GM18907 (cell line): ENCODE measurements around the gene PCP2.

Experiments used
- ATAC-seq: cut with Tn5 transposase; IDR thresholded peaks from one replicate; pipeline ENCODE4 v1.9.1; 2021; ENCODE audit warnings: mild to moderate bottlenecking, moderate library complexity; ENCODE audit not compliant: unreplicated experiment

The PCP2 gene

DNA sequence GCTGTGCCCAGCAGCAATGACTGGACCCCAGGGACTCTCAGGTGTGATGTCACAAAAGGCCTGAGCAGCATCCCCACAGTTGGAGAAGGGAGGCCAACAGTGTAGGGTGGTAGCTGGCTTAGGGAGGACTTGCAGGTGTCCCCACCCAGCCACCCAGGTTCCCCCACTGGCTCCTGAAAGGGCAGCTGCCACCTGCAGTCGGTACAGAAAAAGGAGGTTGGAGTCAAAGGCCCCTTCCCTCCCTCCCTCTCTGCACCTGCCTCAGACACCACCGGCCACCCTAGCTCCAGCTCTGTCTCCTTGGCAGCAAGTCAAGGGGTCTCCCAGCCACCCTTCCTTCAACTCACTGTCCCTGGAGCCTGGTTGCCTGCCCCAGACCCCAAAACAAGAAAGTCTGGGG, at the start of gene PCP2:
Gene PCP2, minus strand, starts transcription at position 22 of the 400 bp plus-strand sequence. CDS start 262 bp downstream, outside the sequence.
- no peak for ATAC-seq

DNA sequence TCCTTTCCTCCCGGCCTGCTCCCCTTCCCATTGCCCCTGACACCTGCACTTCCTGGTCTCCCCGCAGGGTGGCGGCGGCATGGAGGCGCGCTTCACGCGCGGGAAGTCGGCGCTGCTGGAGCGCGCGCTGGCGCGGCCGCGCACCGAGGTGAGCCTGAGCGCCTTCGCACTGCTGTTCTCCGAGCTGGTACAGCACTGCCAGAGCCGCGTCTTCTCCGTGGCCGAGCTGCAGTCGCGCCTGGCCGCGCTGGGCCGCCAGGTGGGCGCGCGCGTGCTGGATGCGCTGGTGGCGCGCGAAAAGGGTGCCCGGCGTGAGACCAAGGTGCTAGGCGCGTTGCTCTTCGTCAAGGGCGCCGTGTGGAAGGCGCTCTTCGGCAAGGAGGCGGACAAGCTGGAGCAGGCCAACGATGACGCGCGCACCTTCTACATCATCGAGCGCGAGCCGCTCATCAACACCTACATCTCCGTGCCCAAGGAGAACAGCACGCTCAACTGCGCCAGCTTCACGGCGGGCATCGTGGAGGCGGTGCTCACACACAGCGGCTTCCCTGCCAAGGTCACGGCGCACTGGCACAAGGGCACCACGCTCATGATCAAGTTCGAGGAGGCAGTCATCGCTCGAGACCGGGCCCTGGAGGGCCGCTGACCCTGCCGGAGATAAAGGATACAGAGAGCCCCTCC, 48.8 kb upstream of the PCP2 start:
- no peak for ATAC-seq

DNA sequence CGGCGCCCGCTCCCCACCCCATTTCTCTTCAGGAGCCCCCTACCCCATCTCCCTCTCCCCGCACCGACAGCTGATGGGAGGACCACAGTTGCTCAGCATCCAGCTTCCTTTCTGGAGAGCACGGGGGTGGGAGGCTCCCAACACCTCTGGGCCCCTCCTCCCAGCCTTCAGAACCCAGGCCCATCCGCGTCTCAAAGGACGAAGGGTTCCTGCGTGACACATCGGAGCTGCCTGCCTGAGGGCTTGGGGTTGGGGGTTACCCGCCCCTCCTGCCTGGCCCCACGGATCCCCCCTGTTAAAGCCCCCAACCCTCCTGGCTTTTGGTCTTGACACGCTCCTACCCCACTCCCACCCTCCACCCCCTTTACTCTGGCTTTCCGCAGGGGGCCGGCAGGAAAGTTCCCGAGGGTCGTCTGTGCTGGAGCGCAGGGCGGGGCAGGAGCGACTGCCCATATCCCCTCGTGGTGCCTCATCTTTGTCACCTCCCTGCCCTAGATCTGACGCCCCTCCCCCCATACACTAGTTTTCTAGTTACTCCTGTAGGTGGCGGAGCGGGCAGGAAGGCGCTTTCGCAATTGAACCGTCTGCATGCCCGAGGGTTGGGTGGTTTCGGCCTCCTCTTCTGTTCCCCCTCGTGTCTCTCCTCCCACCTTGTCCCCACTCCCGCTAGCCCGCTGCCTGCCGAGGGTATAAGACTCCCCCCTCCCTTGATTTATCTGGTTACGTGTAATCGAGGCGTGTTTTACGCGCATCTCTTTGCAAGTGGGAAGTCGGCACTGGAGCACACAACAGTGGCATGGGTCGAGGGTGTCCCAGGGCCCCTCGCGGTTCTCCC, 48.0 kb upstream of the PCP2 start:
- ATAC-seq: peak; percentile 19

DNA sequence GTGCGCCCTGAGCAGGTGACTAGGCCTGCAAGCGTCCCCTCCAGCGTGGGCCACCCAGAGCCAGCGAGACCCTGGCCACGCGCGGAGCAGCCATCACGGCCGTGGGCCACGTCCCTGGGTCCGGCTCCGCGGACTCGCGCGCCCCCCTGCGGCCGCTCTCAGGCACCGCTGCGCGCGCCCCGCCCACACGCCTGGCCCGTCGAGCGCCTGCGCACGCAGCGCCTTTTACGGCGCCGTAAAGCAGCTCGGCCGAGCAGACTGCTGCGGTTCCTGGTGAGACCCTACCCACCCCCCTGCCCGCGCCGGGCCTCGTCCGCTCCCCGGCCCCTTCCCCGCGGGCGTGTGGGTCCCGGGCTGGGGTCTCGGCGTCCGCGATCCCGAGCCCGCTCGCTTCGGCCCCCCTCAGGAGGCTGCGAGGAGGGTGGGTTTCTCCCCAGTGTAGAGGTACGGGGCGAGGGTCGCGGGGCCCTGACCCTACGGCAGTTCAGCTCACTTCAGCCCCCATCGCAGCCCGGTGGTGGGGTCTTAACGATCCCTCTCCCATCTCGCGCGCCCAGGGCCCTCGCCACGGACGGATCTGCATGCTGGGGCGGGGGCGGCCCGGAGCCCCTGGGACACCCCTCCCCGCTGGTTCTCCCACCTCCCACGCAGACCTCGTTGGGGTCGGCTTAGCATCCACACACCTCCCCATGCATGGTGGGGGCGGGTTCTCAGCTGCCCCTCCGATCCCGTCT, 47.3 kb upstream of the PCP2 start, which contains the start of gene TRAPPC5:
Gene TRAPPC5, plus strand, starts transcription at position 228 of the 734 bp plus-strand sequence. CDS start 1,421 bp downstream, outside the sequence.
- peak; percentile 61 for ATAC-seq

DNA sequence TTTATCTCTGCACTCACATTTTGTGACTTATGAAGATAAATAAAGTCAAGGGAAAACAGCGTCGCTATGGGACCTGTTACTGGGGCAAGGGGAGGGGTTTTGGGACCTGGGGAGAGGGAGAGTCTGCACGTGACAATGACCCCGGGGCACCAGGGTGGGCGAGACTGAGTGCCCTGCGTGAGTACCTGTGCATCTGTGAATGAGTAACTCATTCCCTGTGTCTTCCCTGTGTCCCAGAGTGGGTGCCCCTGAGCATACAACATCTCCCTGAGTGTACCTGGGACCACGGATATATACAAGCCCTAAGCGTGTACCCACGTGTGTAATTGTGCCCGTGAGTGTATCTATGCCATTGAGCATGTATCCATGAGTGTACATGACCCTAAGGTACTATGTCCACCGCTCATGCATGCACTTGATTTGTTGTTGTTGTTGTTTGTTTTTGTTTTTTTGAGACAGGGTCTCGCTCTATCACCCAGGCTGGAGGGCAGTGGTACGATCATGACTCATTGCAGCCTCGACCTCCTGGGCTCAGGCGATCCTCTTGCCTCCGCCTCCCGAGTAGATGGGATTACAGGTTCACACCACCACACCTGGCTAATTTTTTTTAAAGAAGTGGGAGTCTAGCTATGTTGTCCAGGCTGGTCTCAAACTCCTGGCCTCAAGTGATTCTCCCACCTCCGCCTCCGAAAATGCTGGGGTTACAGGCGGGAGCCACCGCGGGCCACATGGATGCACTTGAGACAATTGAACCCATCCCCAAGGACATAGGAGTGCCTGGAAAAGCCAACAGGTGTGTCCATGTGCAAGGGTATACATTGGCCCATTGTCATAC, 46.5 kb upstream of the PCP2 start:
- ATAC-seq: no peak

DNA sequence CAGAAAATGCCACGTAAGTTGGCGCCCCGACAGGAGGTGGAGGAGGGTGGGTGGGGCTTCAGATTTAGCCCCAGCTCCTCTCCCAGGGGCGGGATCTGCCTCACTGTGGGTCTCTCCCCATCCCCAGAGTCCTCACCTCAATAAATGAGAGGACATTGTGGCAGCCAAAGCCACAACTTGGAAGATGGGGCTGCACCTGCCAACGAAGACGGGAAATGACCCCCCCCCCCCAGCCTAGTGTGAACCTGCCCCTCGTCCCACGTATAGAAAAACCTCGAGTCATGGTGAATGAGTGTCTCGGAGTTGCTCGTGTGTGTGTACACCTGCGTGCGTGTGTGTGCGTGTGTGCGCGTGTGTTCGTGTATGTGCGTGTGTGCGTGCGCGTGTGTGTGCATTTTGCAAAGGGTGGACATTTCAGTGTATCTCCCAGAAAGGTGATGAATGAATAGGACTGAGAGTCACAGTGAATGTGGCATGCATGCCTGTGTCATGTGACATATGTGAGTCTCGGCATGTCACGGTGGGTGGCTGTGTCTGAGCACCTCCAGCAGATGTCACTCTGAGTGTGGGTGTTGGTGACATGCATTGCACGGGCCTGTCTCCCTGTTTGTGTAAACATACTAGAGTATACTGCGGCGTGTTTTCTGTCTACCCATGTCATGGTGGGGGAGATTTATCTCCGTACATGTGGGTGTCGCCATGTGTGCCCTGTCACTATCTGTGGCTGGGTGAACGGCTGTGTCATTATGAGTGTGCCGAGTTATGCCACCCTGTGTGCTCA, 45.6 kb upstream of the PCP2 start:
- ATAC-seq: no peak

DNA sequence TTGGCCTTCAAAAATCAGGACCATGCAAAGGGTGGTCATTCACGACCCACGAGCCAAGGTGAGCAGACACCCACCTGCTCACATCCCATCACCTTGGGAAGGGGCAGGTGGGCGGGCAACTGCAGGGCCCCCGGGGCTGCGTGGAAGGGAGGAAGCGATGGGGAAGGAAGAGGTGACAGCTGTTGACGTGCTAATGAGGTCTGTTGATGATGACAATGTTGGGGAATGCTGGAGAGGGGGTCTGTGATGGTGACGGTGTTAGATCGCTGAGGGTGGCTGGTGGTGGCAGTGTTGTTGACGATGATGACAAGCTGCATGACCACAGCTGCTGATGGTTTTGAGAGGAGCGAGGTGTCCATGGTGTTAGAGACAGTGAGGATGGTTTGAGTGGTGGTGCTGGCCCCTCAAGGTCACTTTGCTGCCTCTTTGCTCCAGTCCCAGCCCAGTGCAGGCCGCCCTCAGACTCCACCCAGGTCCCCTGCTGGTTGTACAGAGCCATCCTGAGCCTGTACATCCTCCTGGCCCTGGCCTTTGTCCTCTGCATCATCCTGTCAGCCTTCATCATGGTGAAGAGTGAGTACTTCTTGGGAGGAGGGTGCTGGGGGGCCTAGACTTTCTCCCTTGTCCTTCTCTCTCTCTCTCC, 44.3 kb upstream of the PCP2 start:
- no peak for ATAC-seq

DNA sequence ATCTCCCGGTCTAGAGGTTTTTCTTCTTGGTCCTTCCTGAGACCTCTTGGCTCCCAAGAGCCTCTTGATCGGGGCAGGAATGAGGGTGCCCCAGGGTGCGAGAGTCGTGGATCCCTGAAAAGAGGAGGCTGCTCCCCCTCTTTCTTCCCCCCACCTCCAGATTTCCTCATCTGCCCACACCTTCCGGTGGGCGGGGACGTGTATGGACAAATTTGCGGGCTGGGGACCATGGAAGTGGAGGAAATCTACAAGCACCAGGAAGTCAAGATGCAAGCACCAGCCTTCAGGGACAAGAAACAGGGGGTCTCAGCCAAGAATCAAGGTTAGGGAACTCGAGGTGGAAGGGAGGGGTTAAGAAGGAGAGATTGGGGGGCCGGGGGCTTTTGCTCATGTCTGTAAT, 43.3 kb upstream of the PCP2 start, which contains the start of gene MCEMP1:
Gene MCEMP1, plus strand, starts transcription at position 237 of the 400 bp plus-strand sequence. Its CDS starts 31 bp downstream, at position 268.
- no peak for ATAC-seq

DNA sequence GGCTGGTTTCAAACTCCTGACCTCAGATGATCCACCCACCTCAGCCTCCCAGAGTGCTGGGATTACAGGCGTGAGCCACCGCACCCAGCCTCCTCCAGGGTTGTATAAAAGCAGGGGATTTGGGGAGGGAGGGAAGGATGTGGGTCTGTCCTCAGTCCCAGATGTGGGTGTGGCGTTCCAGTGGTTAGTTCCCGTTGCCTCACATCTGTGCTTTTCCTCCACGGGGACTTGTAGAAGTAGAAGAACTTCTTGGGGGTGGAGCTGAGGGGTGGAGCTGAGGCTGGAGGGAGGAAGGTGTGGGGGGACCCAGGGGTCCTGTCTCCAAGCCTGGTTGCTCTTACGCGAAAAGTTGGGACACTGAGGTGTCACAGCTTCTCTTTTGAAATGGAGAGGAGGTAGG, 42.9 kb upstream of the PCP2 start:
- ATAC-seq: no peak

DNA sequence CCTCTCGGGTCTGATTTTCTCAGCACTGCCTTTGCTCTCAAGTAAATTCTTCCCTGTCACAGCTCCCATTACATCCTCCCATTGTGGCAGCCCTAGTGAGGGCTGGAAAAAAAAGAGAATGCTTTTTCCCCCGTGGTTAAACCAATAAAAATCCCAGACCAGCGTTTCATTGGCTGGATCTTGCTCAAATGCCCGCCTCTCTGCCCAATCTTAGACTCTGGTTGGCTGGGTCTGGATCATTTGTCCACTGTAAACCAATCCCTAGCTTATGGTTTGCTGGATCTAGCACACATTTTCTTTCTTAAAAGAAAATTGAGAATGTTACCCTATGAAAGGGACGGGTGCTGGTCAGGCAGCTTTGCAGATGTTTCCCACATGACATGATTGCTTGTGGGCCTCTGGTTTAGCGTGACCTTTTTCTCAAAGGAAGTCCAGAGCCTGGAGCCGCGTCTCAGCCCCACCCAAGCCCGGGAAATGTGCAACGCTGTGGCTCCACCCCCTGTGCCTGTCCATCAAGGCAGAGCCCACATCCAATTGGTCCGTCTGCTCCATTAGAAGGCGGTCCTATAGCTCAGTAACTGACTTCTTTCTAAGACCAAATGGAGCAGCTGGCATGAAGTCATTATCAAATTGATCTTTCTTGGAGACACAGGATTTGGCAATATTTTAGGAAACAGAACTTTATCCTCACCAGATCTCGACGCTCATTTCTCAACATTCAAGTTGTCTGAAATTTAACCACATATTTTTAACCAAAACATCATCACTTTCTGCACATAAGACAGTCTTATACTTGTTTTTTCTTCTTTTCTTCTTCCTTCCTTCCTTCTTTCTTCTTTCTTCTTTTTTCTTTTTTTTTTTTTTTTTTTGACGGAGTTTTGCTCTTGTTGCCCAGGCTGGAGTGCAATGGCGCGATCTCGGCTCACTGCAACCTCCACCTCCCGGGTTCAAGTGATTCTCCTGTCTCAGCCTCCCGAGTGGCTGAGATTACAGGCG, 40.8 kb upstream of the PCP2 start:
- ATAC-seq: no peak

DNA sequence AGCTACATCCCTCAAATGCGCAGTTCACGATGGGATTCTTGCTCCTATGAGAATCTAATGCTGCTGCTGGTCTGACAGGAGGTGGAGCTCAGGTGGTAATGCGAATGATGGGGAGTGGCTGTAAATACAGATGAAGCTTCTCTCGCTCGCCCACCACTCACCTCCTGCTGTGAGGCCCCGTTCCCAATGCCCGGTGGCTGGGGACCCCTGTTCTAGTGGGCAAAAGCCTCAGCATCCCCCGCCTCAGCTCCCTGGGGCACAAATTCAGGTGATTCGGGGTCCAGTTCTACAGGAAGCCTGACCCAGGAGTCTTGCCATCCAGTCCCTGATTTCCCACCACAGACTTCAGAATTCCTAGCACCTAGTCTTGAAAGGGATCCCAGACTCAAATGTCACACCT, 39.0 kb upstream of the PCP2 start:
- no peak for ATAC-seq

DNA sequence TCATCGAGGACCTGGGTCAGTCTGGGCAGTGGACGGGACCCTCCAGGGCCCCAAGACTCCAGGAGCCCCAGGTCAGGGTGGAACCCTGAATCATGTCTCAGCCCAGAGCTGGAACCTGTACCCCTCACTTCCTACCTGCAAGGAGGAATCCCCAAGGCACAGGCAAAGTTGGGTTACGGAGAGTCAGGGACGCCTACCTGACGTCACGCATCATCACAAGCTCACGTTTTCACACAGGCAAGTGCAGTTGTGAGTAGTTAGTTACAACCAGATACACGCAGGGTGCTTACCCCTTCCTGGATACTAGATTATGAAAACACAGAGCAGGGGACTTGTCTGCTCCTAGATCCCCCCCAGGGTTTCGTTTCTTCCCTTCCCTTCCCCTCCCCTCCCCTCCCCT, 37.3 kb upstream of the PCP2 start:
- no peak for ATAC-seq

DNA sequence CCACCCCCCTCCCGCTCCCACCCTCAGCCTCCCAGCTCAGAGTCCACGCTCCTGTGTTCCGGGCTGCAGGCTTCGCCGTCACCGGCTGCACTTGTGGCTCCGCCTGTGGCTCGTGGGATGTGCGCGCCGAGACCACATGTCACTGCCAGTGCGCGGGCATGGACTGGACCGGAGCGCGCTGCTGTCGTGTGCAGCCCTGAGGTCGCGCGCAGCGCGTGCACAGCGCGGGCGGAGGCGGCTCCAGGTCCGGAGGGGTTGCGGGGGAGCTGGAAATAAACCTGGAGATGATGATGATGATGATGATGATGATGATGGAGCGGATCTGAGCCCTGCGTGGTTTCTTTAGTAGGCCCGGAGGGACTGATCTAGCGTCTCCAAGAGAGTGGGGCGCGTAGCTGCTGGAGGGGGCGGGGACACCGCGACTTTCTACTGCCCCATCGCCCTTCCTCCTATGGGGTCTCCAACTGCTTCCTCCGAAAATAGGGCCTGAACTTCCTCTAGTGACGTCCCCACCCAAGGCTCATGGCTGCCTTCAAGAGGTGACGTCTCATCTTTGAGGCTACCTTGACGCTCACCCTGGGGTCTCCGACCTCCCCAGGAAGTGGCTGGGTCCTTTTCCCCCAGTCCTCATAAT, 36.7 kb upstream of the PCP2 start:
- ATAC-seq: no peak

DNA sequence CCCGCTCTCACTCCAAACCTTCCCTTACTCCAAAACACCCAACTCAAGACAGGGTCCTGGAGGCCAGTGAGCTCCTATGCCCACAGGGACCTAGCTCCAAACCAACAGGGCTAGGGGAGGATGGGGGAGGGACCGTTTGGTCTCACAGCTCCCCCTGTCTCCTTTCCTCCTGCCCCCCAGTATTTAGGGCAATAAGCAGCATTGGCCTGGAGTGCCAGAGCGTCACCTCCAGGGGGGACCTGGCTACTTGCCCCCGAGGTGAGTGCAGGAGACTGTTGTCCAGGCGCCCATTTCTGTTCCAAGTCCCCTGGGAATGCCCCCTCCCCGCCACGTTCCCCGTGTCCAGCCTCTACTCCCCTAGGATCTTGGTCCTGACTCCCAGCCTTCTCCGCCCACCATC, 36.1 kb upstream of the PCP2 start:
- ATAC-seq: no peak

DNA sequence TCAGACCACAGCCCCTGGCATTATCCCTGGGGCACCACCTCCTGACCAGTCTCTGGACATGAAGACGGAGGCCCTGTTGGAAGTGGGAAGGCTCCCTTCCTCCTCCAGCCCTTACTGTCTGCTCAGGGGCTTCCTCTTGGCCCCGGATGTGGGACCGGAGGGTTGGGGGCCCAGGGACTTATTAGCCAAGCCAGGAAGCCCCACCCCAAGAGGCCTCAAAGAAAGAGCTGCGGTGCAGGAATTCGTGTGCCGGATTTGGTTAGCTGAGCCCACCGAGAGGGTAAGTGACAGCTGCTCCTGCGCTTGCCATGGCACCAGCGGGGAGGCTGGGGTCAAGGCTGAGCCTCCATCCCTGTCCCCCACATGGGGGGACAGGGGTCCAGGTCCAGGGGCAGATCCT, 35.3 kb upstream of the PCP2 start, which contains the start of gene RETN:
Gene RETN, plus strand, starts transcription at position 208 of the 400 bp plus-strand sequence. CDS start 278 bp downstream, outside the sequence.
- ATAC-seq: no peak

DNA sequence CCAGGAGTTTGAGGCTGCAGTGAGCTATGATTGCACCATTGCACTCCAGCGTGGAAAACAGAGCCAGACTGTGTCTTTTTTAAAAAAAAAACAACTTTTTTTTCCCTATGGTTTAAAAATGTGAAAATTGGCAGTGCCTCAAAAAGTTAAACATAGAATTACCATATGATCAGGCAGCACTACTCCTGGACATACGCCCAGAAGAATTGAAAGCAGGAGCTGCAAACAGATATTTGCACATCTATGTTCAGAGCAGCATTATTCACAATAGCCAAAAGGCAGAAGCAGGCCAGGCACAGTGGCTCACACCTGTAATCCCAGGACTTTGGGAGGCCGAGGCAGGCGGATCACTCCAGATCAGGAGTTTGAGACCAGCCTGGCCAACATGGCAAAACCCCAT, 31.6 kb upstream of the PCP2 start:
- no peak for ATAC-seq

DNA sequence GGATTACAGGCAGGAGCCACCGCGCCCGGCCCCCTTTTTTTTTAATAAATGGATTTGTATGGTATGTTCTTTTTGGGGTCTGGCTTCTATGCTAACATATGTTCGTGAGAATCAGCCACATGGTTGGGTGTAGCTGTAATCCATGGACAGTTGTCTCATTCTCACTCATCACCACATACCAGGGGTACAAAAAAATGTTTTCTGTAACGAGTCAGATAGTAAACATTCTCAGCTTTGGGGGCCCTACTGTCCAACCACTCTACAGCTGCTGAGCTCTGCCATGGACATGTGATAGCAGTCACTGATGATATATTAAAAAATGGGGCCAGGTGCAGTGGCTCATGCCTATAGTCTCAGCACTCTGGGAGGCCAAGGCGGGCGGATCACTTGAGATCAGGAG, 30.2 kb upstream of the PCP2 start:
- no peak for ATAC-seq
